ENCODE measurements around the gene CNTN4.

CNTN4 gene

DNA sequence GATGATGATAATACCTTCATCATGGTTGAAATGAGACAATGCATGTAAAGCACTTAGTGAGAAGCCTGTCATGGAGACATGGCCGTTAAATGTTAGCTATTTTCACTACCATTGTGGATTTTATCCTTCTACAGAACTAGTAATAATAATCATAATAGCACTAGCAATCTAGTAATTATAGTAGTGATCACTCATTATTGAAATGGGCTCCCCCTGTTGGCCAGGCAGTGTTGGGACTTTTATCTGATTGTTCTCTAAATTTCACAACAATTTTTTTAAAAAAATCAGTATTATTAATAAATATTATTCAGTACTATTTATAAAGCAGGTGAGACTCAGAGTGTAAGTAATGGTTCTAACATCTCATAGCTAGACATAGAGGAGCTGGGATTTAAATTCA is 615.3 kb downstream of the CNTN4 start:
- TF ChIP-seq, protein P1, sequence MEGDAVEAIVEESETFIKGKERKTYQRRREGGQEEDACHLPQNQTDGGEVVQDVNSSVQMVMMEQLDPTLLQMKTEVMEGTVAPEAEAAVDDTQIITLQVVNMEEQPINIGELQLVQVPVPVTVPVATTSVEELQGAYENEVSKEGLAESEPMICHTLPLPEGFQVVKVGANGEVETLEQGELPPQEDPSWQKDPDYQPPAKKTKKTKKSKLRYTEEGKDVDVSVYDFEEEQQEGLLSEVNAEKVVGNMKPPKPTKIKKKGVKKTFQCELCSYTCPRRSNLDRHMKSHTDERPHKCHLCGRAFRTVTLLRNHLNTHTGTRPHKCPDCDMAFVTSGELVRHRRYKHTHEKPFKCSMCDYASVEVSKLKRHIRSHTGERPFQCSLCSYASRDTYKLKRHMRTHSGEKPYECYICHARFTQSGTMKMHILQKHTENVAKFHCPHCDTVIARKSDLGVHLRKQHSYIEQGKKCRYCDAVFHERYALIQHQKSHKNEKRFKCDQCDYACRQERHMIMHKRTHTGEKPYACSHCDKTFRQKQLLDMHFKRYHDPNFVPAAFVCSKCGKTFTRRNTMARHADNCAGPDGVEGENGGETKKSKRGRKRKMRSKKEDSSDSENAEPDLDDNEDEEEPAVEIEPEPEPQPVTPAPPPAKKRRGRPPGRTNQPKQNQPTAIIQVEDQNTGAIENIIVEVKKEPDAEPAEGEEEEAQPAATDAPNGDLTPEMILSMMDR (IDR thresholded peaks at IDR 0.05; ENCODE audit: insufficient read depth, low read depth, low read length, missing control alignments), result no peak
- DNase-seq (ENCODE audit: low read depth), result no peak
- H3K4me3 ChIP-seq (ENCODE audit: low read length), result no peak overlapping the region

DNA sequence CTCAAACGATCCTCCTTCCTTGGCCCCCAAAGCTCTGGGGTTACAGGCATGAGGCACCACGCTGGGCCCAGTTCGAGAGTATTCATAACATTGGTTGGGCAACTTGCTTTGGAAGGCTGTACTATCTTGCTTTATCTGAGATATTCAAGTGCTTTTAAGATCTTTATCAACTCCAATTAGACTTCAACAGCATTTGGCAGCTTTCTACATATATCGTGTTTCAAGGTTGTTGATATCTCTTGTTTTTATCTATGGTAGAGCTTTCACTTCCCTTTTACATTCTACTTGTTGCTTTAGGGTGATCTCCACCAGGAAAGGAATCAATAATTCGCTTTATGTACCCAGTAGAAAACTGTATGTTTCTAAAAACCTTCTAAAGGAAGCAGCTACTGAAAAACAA is 616.2 kb downstream of the CNTN4 start:
- no peak for DNase-seq (ENCODE audit: low read depth)
- H3K4me3 ChIP-seq (ENCODE audit: low read length), result no peak overlapping the region
- TF ChIP-seq, protein P1 (IDR thresholded peaks at IDR 0.05; ENCODE audit: insufficient read depth, low read depth, low read length, missing control alignments), result no peak

DNA sequence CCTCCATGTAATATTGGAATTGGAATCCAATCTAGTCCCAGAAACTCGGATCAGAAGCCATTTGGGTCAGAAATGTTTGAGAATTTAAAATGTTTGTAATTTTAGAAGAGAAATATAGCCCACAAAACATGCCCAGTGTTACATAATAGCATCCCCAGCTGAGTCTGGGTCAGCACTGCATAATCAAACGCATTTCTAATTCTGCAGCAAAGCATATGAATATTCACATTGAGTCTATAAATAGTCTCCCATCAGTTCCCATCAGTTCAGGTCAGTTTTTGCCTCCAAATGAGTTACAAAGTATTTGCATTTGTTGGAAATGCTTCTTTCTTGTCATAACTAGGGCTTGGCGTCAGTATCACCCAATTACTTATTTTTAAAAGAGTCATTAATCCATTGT is 628.4 kb downstream of the CNTN4 start:
- DNase-seq (ENCODE audit: low read depth), result no peak
- TF ChIP-seq, protein P1 (IDR thresholded peaks at IDR 0.05; ENCODE audit: insufficient read depth, low read depth, low read length, missing control alignments), result no peak
- no peak overlapping the region for H3K4me3 ChIP-seq (ENCODE audit: low read length)

DNA sequence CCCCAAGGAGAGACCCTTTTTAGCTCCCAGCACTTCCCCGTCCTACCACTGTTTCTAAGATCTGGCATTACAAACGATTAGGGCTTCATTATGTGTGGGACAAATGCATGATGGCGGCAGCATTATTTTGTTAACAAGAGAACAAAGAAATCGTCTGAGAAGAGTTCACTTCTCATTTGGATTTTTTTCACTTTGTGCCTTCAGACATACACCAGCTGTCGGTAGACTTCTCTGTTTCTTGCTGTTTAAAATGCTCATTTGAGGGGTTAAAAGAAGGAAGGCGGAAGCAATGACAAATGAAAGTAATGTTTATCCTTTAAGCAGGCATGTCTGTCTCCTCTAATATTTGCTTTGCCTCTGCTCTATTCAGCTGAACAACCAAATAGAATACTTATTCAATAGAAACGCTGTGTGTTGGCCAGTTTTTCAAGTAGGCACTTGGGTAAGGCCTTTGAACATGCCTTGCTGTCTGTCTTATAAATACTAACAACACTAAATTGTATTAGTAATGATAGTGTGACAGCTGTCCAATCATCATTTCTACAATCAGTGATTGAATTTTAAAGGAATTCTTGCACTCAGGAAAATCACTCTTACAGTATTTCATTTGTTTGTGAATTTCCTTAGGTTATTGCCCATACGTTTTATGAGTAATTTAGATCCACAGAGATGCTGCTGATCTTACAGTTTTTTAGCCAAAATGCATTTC is 629.1 kb downstream of the CNTN4 start:
- TF ChIP-seq, protein P1 (IDR thresholded peaks at IDR 0.05; ENCODE audit: insufficient read depth, low read depth, low read length, missing control alignments), result no peak
- H3K4me3 ChIP-seq (ENCODE audit: low read length), result no peak overlapping the region
- DNase-seq (ENCODE audit: low read depth), result no peak

DNA sequence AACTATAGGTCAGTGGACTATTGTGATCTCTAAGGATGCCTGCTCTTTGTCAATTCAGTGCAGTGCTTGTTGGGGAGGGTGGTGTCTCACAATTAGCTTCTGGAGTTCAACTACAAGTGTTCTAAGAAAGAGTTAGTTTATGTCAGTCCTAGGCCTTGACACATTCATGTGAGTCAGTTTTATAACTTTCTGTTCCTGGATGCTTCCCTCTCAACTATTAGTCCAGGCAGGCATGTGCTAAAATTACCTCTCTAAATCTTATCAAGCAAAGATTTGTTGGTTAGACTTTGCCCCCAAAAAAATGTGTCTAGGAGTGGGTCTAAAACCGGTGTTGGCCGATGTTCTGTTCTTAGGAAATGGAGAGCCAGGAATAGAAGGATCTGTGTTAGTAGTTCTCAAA is 633.2 kb downstream of the CNTN4 start:
- TF ChIP-seq, protein P1 (IDR thresholded peaks at IDR 0.05; ENCODE audit: insufficient read depth, low read depth, low read length, missing control alignments), result no peak
- no peak overlapping the region for H3K4me3 ChIP-seq (ENCODE audit: low read length)
- no peak for DNase-seq (ENCODE audit: low read depth)

DNA sequence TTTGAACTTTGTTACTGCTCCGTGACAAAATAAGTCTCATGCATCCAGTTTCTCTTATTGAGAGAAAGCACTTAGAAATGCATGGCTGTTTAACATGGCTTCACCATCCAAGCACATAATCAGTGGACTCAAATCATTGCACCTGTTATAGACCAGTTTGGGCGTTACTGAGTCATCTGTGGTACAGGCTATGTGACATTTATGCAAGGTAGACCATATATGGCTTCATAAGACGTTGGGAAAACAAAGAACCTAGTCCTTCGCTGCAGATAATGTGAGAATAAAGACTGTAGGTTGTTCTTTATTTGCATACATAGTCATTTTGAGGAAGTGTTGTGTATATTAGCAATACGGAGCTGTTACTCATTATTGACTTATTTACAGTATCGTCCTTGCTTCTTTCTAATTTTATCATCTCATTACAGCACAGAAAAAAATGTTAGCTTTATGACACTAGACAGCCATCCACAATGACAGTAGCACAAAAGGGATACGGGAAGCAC is 636.8 kb downstream of the CNTN4 start:
- DNase-seq (ENCODE audit: low read depth), result no peak
- TF ChIP-seq, protein P1 (IDR thresholded peaks at IDR 0.05; ENCODE audit: insufficient read depth, low read depth, low read length, missing control alignments), result no peak
- no peak overlapping the region for H3K4me3 ChIP-seq (ENCODE audit: low read length)

DNA sequence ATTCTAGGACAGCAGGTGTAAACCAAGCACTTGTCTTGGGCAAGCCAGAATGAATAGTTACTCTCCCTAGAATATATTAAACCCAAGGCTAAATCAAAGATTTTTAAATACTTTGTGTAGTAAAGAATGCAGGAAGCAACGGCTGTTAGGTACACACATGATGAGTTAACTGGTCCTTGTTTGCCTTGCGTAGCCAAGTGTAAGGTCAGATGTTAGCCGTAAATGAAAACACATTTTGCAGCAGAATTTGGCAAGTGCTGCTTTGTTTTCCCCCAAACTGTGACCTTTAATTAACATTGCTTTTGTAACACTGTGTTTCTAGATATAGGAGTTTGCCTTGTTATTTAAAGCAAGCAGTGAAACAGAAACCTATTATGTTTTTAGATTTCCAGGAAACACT is 642.9 kb downstream of the CNTN4 start:
- H3K4me3 ChIP-seq (ENCODE audit: low read length), result no peak overlapping the region
- TF ChIP-seq, protein P1 (IDR thresholded peaks at IDR 0.05; ENCODE audit: insufficient read depth, low read depth, low read length, missing control alignments), result no peak
- no peak for DNase-seq (ENCODE audit: low read depth)

Measured in epithelial cell of esophagus (primary cell).